ENCODE results near the gene PALLD.

DNA sequence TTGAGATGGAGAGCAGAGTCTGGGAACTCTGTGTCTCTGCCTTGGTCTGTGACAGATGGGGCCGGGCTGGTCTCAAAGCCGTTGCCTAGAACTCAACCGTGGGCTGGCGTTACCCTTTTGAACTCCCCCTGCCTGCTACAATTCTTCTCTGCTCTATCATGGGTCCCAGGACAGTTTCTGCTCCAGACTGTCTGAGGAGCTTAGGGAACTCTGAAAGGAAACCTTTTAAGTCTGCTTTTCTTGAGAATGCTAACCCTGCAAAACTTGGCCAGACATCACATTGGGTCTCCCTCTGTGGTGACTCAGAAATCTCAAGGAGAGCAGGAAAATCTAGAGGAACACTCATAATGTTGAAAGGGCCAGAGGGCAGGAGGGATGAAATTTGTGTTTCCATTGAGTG is 272.6 kb downstream of the PALLD start:
- no peak for TF ChIP-seq ZNF76 (tag by site-specific recombination; IDR thresholded peaks at IDR 0.05; ENCODE audit: borderline replicate concordance, low read depth)
- TF ChIP-seq OSR2 (tag by site-specific recombination; IDR thresholded peaks at IDR 0.05): no peak
- no peak for TF ChIP-seq REST (tag by site-specific recombination; IDR thresholded peaks at IDR 0.05)

Data from HEK293 (cell line).